ENCODE data around the gene KDF1.
"Not testable (repeated sequence)": the region's sequence is repeated elsewhere in the genome, so short reads cannot be mapped to it uniquely, and the experiment has no call there.

The KDF1 gene

GRCh38 chr1:26953374-26953773, 6.9 kb downstream of the KDF1 start:
- DNase-seq, result no peak

GRCh38 chr1:26951821-26952497, 8.3 kb downstream of the KDF1 start:
- DNase-seq, result no peak

GRCh38 chr1:26951216-26951615, 9.1 kb downstream of the KDF1 start:
- DNase-seq, result no peak

GRCh38 chr1:26950602-26951001, 9.7 kb downstream of the KDF1 start:
- DNase-seq, result no peak

- no peak for DNase-seq
Measured at GRCh38 chr1:26949926-26950319, 10.3 kb downstream of the KDF1 start.

GRCh38 chr1:26949266-26949925, 10.9 kb downstream of the KDF1 start:
- no peak for DNase-seq

- not testable (repeated sequence) for DNase-seq
Measured at GRCh38 chr1:26948725-26949057, 11.6 kb downstream of the KDF1 start.

- DNase-seq, result no peak
Measured at GRCh38 chr1:26946270-26946669, 14.0 kb downstream of the KDF1 start.

- DNase-seq, result no peak
Measured at GRCh38 chr1:26945728-26946127, 14.5 kb downstream of the KDF1 start.

- no peak for DNase-seq
Measured at GRCh38 chr1:26945138-26945537, 15.1 kb downstream of the KDF1 start.

GRCh38 chr1:26942656-26943055, 17.6 kb downstream of the KDF1 start:
- no peak for DNase-seq

- DNase-seq, result no peak
Measured at GRCh38 chr1:26941311-26941710, 19.0 kb downstream of the KDF1 start.

- DNase-seq, result no peak
Measured at GRCh38 chr1:26938659-26939025, 21.6 kb downstream of the KDF1 start.

GRCh38 chr1:26938004-26938658, 22.1 kb downstream of the KDF1 start:
- DNase-seq, result no peak

GRCh38 chr1:26936823-26937222, 23.4 kb downstream of the KDF1 start:
- no peak for DNase-seq

- no peak for DNase-seq
Measured at GRCh38 chr1:26932531-26932930, 27.7 kb downstream of the KDF1 start.

GRCh38 chr1:26923711-26924110, 36.6 kb downstream of the KDF1 start:
- no peak for DNase-seq

- DNase-seq, result no peak
Measured at GRCh38 chr1:26922901-26923300, 37.4 kb downstream of the KDF1 start.

- no peak for DNase-seq
Measured at GRCh38 chr1:26922431-26922729, 37.9 kb downstream of the KDF1 start.

- peak; percentile 95 for DNase-seq
Measured at GRCh38 chr1:26921540-26922430, 38.5 kb downstream of the KDF1 start, which contains the start of gene NUDC. TSS of gene NUDC (plus strand) at chr1:26921743. CDS start at chr1:26921849, 106 bp downstream.

- no peak for DNase-seq
Measured at GRCh38 chr1:26921126-26921539, 39.1 kb downstream of the KDF1 start.

GRCh38 chr1:26915204-26915842, 44.9 kb downstream of the KDF1 start:
- no peak for DNase-seq
